Fibroblast of lung (primary cell): ENCODE results near the gene SAV1.

Source experiments
- CTCF ChIP-seq, 2 donors: IDR thresholded peaks in 1 of 2; conservative IDR thresholded peaks in 1 of 2; 1 replicate in 1 of 2; 2 replicates in 1 of 2; pipeline ENCODE4 v1.5.1; 2011 to 2012; ENCODE audit warnings: low read length in 2 of 2, control low read depth in 1 of 2, inconsistent platforms in 1 of 2, low read depth in 1 of 2, mild to moderate bottlenecking in 1 of 2
- EZH2 ChIP-seq: IDR thresholded peaks from 2 replicates; pipeline ENCODE4 v1.5.1; 2012; ENCODE audit warnings: low read length, control low read depth, mild to moderate bottlenecking; ENCODE audit errors: missing control alignments

DNA sequence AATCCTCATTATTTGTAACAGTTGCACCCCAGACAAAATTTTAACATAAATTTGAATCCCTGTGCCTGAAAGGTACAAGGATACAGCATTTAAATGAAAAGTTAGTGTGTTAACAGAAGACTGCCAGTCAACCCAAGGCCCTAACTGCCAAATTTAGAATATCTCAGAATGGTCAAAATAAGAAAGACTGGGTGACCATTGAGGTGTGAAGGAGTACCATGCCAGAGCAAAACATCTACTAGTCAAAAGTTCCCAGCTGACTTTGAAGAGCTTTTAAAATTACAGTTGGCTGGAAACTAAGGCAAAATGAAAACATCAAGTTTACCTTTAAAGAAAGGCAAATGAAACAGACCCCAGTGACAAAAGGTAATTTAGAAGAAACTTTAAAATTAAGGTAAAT, 18.4 kb downstream of the SAV1 start:
- TF ChIP-seq CTCF (conservative IDR thresholded peaks at IDR 0.05 in 1 of 2, IDR thresholded peaks at IDR 0.05 in 1 of 2; ENCODE audit: low read depth in 1 of 2, low read length in 2 of 2) = no peak
- TF ChIP-seq EZH2 = no peak
